Hematopoietic multipotent progenitor cell (in vitro differentiated cells): ENCODE data around the gene CD22. TPM values are rescaled to one million over a fixed set of nuclear protein-coding genes. Genes with fewer than 3 reads are reported as not detected.

Experiments used
- DNase-seq, 3 donors: peaks; one replicate each; pipeline ENCODE4 v3.0.0-alpha.2; 2011 to 2015; ENCODE audit warnings: low read depth in 2 of 3, low spot score in 2 of 3
- total RNA-seq: library from RNA; depleted of rRNA; stranded (reverse); fragments of >200 nt; gene quantifications from one replicate; pipeline ENCODE4 v1.2.3, GENCODE V29; 2012

Gene CD22
- total RNA-seq, 1 donor, result 11.0 TPM

- DNase-seq, result no peak
Measured at GRCh38 chr19:35311901-35312665, 16.9 kb upstream of the CD22 start.

GRCh38 chr19:35313587-35313986 is 15.4 kb upstream of the CD22 start:
- DNase-seq, result peak in 1 of 3 donors; percentile 54

GRCh38 chr19:35314031-35314430 is 15.0 kb upstream of the CD22 start:
- no peak for DNase-seq

- DNase-seq, result no peak
Measured at GRCh38 chr19:35314858-35315470, 14.0 kb upstream of the CD22 start.

GRCh38 chr19:35315883-35316282 is 13.1 kb upstream of the CD22 start:
- DNase-seq, result no peak

GRCh38 chr19:35316560-35316959 is 12.4 kb upstream of the CD22 start:
- no peak for DNase-seq

- DNase-seq, result no peak
Measured at GRCh38 chr19:35317464-35318043, 11.4 kb upstream of the CD22 start.

- DNase-seq, result no peak
Measured at GRCh38 chr19:35318679-35319448, 10.1 kb upstream of the CD22 start.

- no peak for DNase-seq
Measured at GRCh38 chr19:35320065-35320713, 8.8 kb upstream of the CD22 start.

- no peak for DNase-seq
Measured at GRCh38 chr19:35321291-35321690, 7.7 kb upstream of the CD22 start.

- DNase-seq, result no peak
Measured at GRCh38 chr19:35322014-35322413, 7.0 kb upstream of the CD22 start.

GRCh38 chr19:35327642-35328041 is 1.3 kb upstream of the CD22 start:
- DNase-seq, result no peak

- DNase-seq, result no peak
Measured at GRCh38 chr19:35329323-35329722, 336 bp downstream of the CD22 start.

- DNase-seq, result no peak
Measured at GRCh38 chr19:35330475-35330874, 1.5 kb downstream of the CD22 start.

GRCh38 chr19:35331551-35332214 is 2.7 kb downstream of the CD22 start:
- DNase-seq, result no peak

- no peak for DNase-seq
Measured at GRCh38 chr19:35332817-35333216, 3.8 kb downstream of the CD22 start.

- DNase-seq, result no peak
Measured at GRCh38 chr19:35334144-35334753, 5.3 kb downstream of the CD22 start.

- DNase-seq, result no peak
Measured at GRCh38 chr19:35336166-35336955, 7.4 kb downstream of the CD22 start.
